Hepatocyte (in vitro differentiated cells): ENCODE data around the gene BCO1. TPM values are rescaled to one million over a fixed set of nuclear protein-coding genes. Genes with fewer than 3 reads are reported as not detected.

ENCODE experiments used
- DNase-seq: peaks from one replicate; pipeline ENCODE4 v3.0.0-alpha.2; 2016; ENCODE audit warnings: low spot score
- H2AFZ ChIP-seq: fragments of 200-600 bp; sonication (generic); 2 replicates; pipeline ENCODE4 v1.6.0; 2016; ENCODE audit warnings: antibody characterized with exemption, mild to moderate bottlenecking
- H3K27ac ChIP-seq: fragments of 200-600 bp; sonication (generic); 2 replicates; pipeline ENCODE4 v1.5.1; 2016; ENCODE audit warnings: mild to moderate bottlenecking
- H3K27me3 ChIP-seq: fragments of 200-600 bp; sonication (generic); 2 replicates; pipeline ENCODE4 v1.6.1; 2016
- H3K36me3 ChIP-seq: fragments of 200-600 bp; sonication (generic); replicated peaks from 2 replicates; pipeline ENCODE4 v1.5.1; 2016; ENCODE audit warnings: low read depth; ENCODE audit not compliant: insufficient read depth
- H3K4me1 ChIP-seq: fragments of 200-600 bp; sonication (generic); 2 replicates; pipeline ENCODE4 v1.5.1; 2016; ENCODE audit warnings: mild to moderate bottlenecking, moderate library complexity; ENCODE audit not compliant: insufficient read depth
- H3K4me2 ChIP-seq: fragments of 200-600 bp; sonication (generic); 2 replicates; pipeline ENCODE4 v1.6.0; 2016
- H3K4me3 ChIP-seq: fragments of 200-600 bp; sonication (generic); 2 replicates; pipeline ENCODE4 v1.5.1; 2016; ENCODE audit warnings: mild to moderate bottlenecking
- H3K79me2 ChIP-seq: fragments of 200-600 bp; sonication (generic); 2 replicates; pipeline ENCODE4 v1.6.0; 2017; ENCODE audit warnings: mild to moderate bottlenecking
- H3K9me2 ChIP-seq: fragments of 200-600 bp; sonication (generic); replicated peaks from 2 replicates; pipeline ENCODE4 v1.6.0; 2017; ENCODE audit warnings: mild to moderate bottlenecking; ENCODE audit not compliant: insufficient read depth
- H3K9me3 ChIP-seq: fragments of 200-600 bp; sonication (generic); 2 replicates; pipeline ENCODE4 v1.5.1; 2016; ENCODE audit warnings: low read depth, mild to moderate bottlenecking
- H4K20me1 ChIP-seq: fragments of 200-600 bp; sonication (generic); 2 replicates; pipeline ENCODE4 v1.6.0; 2016; ENCODE audit warnings: mild to moderate bottlenecking; ENCODE audit not compliant: insufficient read depth, poor library complexity, severe bottlenecking
- CTCF ChIP-seq: fragments of 200-600 bp; sonication (generic); IDR thresholded peaks from 2 replicates; pipeline ENCODE4 v1.5.1; 2016; ENCODE audit warnings: antibody characterized with exemption, mild to moderate bottlenecking; ENCODE audit not compliant: poor library complexity
- EZH2 ChIP-seq: fragments of 200-600 bp; sonication (generic); IDR thresholded peaks from 2 replicates; pipeline ENCODE4 v1.6.1; 2016; ENCODE audit warnings: antibody characterized with exemption, mild to moderate bottlenecking, borderline replicate concordance
- EZH2phosphoT487 ChIP-seq: fragments of 200-600 bp; sonication (generic); IDR thresholded peaks from one replicate; pipeline ENCODE4 v1.6.1; 2018; ENCODE audit warnings: antibody characterized with exemption, mild to moderate bottlenecking, low read depth, moderate library complexity; ENCODE audit not compliant: unreplicated experiment, severe bottlenecking
- WGBS: methylation state at CpG from one replicate; pipeline ENCODE4 v1.1.6; 2016; ENCODE audit warnings: low lambda C conversion rate; ENCODE audit errors: missing lambda C conversion rate; 5-methylcytosine and 5-hydroxymethylcytosine counted together
- polyA plus RNA-seq: library from polyadenylated mRNA; unstranded; fragments of >200 nt; fragmentation: Nextera tagmentation; extraction: Ambion mirVana; gene quantifications from 2 replicates; pipeline ENCODE4 v1.2.1, GENCODE V29; 2016
- total RNA-seq: library from RNA; depleted of rRNA; stranded (reverse); fragments of >200 nt; gene quantifications from 2 replicates; pipeline ENCODE4 v1.2.3, GENCODE V29; 2014

Gene BCO1
- total and polyA plus RNA-seq, 2 experiments from 2014 or later, result 1.6 to 2.4 TPM

DNA sequence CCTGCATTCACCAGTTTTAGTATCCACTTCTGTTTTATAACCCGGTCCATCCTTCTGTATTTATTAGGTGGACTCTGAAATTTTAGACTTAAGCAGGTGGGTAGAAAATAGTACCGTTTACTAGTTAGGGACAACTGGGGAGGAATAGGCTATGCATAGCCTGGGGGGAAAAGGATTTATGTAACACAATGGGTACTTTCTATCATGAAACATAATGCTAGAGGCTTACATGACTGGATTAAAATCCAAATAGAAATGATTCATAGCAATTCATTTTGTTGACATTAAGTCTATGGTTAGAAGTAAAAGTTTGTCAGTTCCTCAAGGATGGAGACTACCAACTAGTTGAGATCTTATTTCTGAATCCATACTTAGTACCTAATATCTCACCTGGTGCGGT is 94.9 kb downstream of the BCO1 start:
- Histone ChIP-seq H3K79me2 (peaks cover 64% of the 10 kb centered on the region), H3K27me3 (no peaks in the 10 kb centered on the region), H2AFZ (no peak overlapping the region), H3K4me3 (no peak overlapping the region), H3K4me1 (no peaks in the 10 kb centered on the region), H3K9me2 (no peaks in the 10 kb centered on the region), H4K20me1 (peaks cover 5% of the 10 kb centered on the region), H3K36me3 (no peaks in the 10 kb centered on the region), H3K9me3 (no peaks in the 10 kb centered on the region), H3K27ac (no peak overlapping the region), H3K4me2 (no peak overlapping the region)
- 96% methylated on average over 3 of the region's 3 CpGs for WGBS
- DNase-seq, result no peak
- TF ChIP-seq EZH2 (no peak), CTCF (no peak)

- Histone ChIP-seq H3K9me3 (no peaks in the 10 kb centered on the region), H3K4me1 (no peaks in the 10 kb centered on the region), H3K27me3 (no peaks in the 10 kb centered on the region), H3K79me2 (peaks cover 50% of the 10 kb centered on the region), H3K9me2 (no peaks in the 10 kb centered on the region), H4K20me1 (no peaks in the 10 kb centered on the region), H3K4me2 (no peak overlapping the region), H3K4me3 (no peak overlapping the region), H3K36me3 (no peaks in the 10 kb centered on the region), H2AFZ (no peak overlapping the region), H3K27ac (no peak overlapping the region)
- TF ChIP-seq CTCF, result no peak
- TF ChIP-seq EZH2, result no peak
- TF ChIP-seq EZH2phosphoT487, result no peak
- DNase-seq, result no peak
- WGBS, result 98% methylated on average over 6 of the region's 6 CpGs
Observed at GRCh38 chr16:81335669-81336068, 97.2 kb downstream of the BCO1 start.

DNA sequence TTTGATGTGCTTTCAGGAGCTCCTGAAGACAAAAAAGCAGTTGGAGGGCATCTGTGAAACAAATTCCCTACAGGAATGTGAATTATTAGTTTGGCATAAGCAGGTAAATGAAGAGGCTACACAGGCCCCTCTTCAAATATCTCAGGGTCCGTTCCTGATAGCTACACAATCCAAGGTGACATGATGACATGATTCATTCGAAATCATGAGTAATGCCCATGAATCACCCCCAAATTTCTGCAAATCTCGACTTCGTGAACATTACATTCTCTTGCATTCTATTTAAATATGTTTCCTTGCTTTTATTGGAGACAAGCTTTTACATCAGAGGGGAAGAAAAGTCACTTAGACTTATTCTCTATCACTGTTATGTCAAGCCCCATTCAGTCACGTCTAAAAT is 98.6 kb downstream of the BCO1 start:
- no peaks in the 10 kb centered on the region for H4K20me1 ChIP-seq
- WGBS, result 91% methylated on average over 5 of the region's 5 CpGs
- H3K4me2 ChIP-seq, result no peak overlapping the region
- no peak for DNase-seq
- no peaks in the 10 kb centered on the region for H3K27me3 ChIP-seq
- no peaks in the 10 kb centered on the region for H3K4me1 ChIP-seq
- no peaks in the 10 kb centered on the region for H3K36me3 ChIP-seq
- H3K27ac ChIP-seq, result no peak overlapping the region
- no peaks in the 10 kb centered on the region for H3K9me2 ChIP-seq
- no peaks in the 10 kb centered on the region for H3K9me3 ChIP-seq
- H2AFZ ChIP-seq, result no peak overlapping the region
- no peak for TF ChIP-seq EZH2phosphoT487
- TF ChIP-seq CTCF, result no peak
- TF ChIP-seq EZH2, result no peak
- peaks cover 37% of the 10 kb centered on the region for H3K79me2 ChIP-seq
- no peak overlapping the region for H3K4me3 ChIP-seq

Other genes with a start within 250 kb of the BCO1 start
- 47.4 and 77.6 TPM in 2 replicates for gene CMC2, start 231.8 kb upstream of the BCO1 start, total RNA-seq
- gene CMC2, start 231.8 kb upstream of the BCO1 start, polyA plus RNA-seq, result 132 and 133 TPM in 2 replicates
- gene CENPN, start 231.5 kb upstream of the BCO1 start, total RNA-seq, result 13.6 and 14.2 TPM in 2 replicates
- gene CENPN, start 231.5 kb upstream of the BCO1 start, polyA plus RNA-seq, result 16.4 and 16.8 TPM in 2 replicates
- 50.8 and 58.4 TPM in 2 replicates for gene ATMIN, start 202.8 kb upstream of the BCO1 start, total RNA-seq
- 30.7 and 35.6 TPM in 2 replicates for gene ATMIN, start 202.8 kb upstream of the BCO1 start, polyA plus RNA-seq
- gene C16orf46, start 161.5 kb upstream of the BCO1 start, total RNA-seq, result 1.0 and 2.5 TPM in 2 replicates
- 0.62 and 1.9 TPM in 2 replicates for gene C16orf46, start 161.5 kb upstream of the BCO1 start, polyA plus RNA-seq
- 44.3 and 53.6 TPM in 2 replicates for gene GCSH, start 142.3 kb upstream of the BCO1 start, total RNA-seq
- gene GCSH, start 142.3 kb upstream of the BCO1 start, polyA plus RNA-seq, result 71.7 and 83.1 TPM in 2 replicates
- gene GAN, start 76.3 kb downstream of the BCO1 start, total RNA-seq, result 10.9 TPM in 2 replicates
- gene GAN, start 76.3 kb downstream of the BCO1 start, polyA plus RNA-seq, result 2.1 and 3.4 TPM in 2 replicates
- gene CMIP, start 206.1 kb downstream of the BCO1 start, total RNA-seq, result 9.4 and 17.8 TPM in 2 replicates
- 4.6 and 5.8 TPM in 2 replicates for gene CMIP, start 206.1 kb downstream of the BCO1 start, polyA plus RNA-seq